ENCODE measurements around the gene SLC2A3. TPM values are rescaled to one million over a fixed set of nuclear protein-coding genes. Genes with fewer than 3 reads are reported as not detected.
"Not testable (repeated sequence)": the region's sequence is repeated elsewhere in the genome, so short reads cannot be mapped to it uniquely, and the experiment has no call there.

The SLC2A3 gene
- total RNA-seq, 2 donors from 2014 or later, result 21.6 to 33.5 TPM

- intact Hi-C loops (cut with DNase I), result no loop called here
- no peak for ATAC-seq
- no peak for DNase-seq
Measured at GRCh38 chr12:7923241-7924236, 12.4 kb downstream of the SLC2A3 start.

GRCh38 chr12:7921181-7921580 is 14.8 kb downstream of the SLC2A3 start:
- intact Hi-C loops (cut with DNase I); ATAC-seq; DNase-seq: not testable (repeated sequence)

- intact Hi-C loops (cut with DNase I); DNase-seq: not testable (repeated sequence)
Measured at GRCh38 chr12:7918268-7918590, 17.8 kb downstream of the SLC2A3 start.

GRCh38 chr12:7917392-7918267 is 18.4 kb downstream of the SLC2A3 start:
- DNase-seq, result no peak
- ATAC-seq, result no peak
- intact Hi-C loops (cut with DNase I), result no loop called here

More at GRCh38 chr12:7918268-7918590, 17.8 kb downstream of the SLC2A3 start:
- ATAC-seq, result not testable (repeated sequence)

GRCh38 chr12:7916936-7917335 is 19.1 kb downstream of the SLC2A3 start:
- ATAC-seq (peak in 1 of 2 donors; percentile 22), DNase-seq (no peak)
- intact Hi-C loops (cut with DNase I), result no loop called here

GRCh38 chr12:7915661-7916403 is 20.2 kb downstream of the SLC2A3 start:
- DNase-seq, result no peak
- ATAC-seq, result peak; percentile 30 to 50
- intact Hi-C loops (cut with DNase I), result no loop called here

- intact Hi-C loops (cut with DNase I); DNase-seq; ATAC-seq: not testable (repeated sequence)
Measured at GRCh38 chr12:7910106-7910505, 25.9 kb downstream of the SLC2A3 start.

- peak; percentile 36 for DNase-seq
- peak in 1 of 2 donors; percentile 38 for ATAC-seq
- intact Hi-C loops (cut with DNase I), result no loop called here
Measured at GRCh38 chr12:7907009-7907408, 29.0 kb downstream of the SLC2A3 start.

GRCh38 chr12:7906303-7906702 is 29.7 kb downstream of the SLC2A3 start:
- DNase-seq; intact Hi-C loops (cut with DNase I); ATAC-seq: not testable (repeated sequence)

GRCh38 chr12:7905600-7906125 is 30.3 kb downstream of the SLC2A3 start:
- DNase-seq; ATAC-seq; intact Hi-C loops (cut with DNase I): not testable (repeated sequence)

- ATAC-seq, result no peak
- intact Hi-C loops (cut with DNase I), result no loop called here
- DNase-seq, result no peak
Measured at GRCh38 chr12:7905071-7905470, 30.9 kb downstream of the SLC2A3 start.

GRCh38 chr12:7902416-7902815 is 33.6 kb downstream of the SLC2A3 start:
- intact Hi-C loops (cut with DNase I); DNase-seq; ATAC-seq: not testable (repeated sequence)

GRCh38 chr12:7899755-7900154 is 36.2 kb downstream of the SLC2A3 start:
- DNase-seq (no peak), ATAC-seq (no peak)
- intact Hi-C loops (cut with DNase I), result no loop called here

- ATAC-seq; intact Hi-C loops (cut with DNase I); DNase-seq: not testable (repeated sequence)
Measured at GRCh38 chr12:7896726-7897125, 39.3 kb downstream of the SLC2A3 start.

GRCh38 chr12:7892186-7892980 is 43.6 kb downstream of the SLC2A3 start:
- DNase-seq (no peak), ATAC-seq (no peak)
- intact Hi-C loops (cut with DNase I), result no loop called here

- ATAC-seq (no peak), DNase-seq (no peak)
- intact Hi-C loops (cut with DNase I), result no loop called here
Measured at GRCh38 chr12:7884689-7885088, 51.3 kb downstream of the SLC2A3 start.

- DNase-seq; intact Hi-C loops (cut with DNase I); ATAC-seq: not testable (repeated sequence)
Measured at GRCh38 chr12:7881736-7882120, 54.3 kb downstream of the SLC2A3 start.

All from left cardiac atrium (tissue), 4 donors.